ENCODE results near the gene BBOF1.

BBOF1 gene

GRCh38 chr14:74109369-74109768 lies 90.2 kb downstream of the BBOF1 start:
- no peak for DNase-seq

GRCh38 chr14:74111395-74112216 lies 92.5 kb downstream of the BBOF1 start:
- peak; percentile 9 for DNase-seq

Data from DMS 273 treated with DMSO at 0.1 percent for 48 hours (cell line).